Measurements from ENCODE around the gene IGFBP4.

Gene IGFBP4

GRCh38 chr17:40443988-40444899 lies 994 bp downstream of the IGFBP4 start:
- no peak for TF ChIP-seq ZNF274 (IDR thresholded peaks at IDR 0.05; ENCODE audit: low read depth, low read length)
- peak overlapping the region; percentile 9; the same call in 1 of the 2 replicates for H3K4me3 ChIP-seq (ENCODE audit: low read length)

- no peak overlapping the region for H3K4me3 ChIP-seq (ENCODE audit: low read length)
- no peak for TF ChIP-seq ZNF274 (IDR thresholded peaks at IDR 0.05; ENCODE audit: low read depth, low read length)
These were observed 2.7 kb downstream of the IGFBP4 start for GRCh38 chr17:40445751-40446468.

- TF ChIP-seq ZNF274 (IDR thresholded peaks at IDR 0.05; ENCODE audit: low read depth, low read length) = no peak
- H3K4me3 ChIP-seq (ENCODE audit: low read length) = no peak overlapping the region
These were observed 3.9 kb downstream of the IGFBP4 start for GRCh38 chr17:40447148-40447644.

- H3K4me3 ChIP-seq (ENCODE audit: low read length) = no peak overlapping the region
- no peak for TF ChIP-seq ZNF274 (IDR thresholded peaks at IDR 0.05; ENCODE audit: low read depth, low read length)
These were observed 4.6 kb downstream of the IGFBP4 start for GRCh38 chr17:40447806-40448205.

GRCh38 chr17:40448213-40448638 lies 5.0 kb downstream of the IGFBP4 start:
- H3K4me3 ChIP-seq (ENCODE audit: low read length) = no peak overlapping the region
- no peak for TF ChIP-seq ZNF274 (IDR thresholded peaks at IDR 0.05; ENCODE audit: low read depth, low read length)

- TF ChIP-seq ZNF274 (IDR thresholded peaks at IDR 0.05; ENCODE audit: low read depth, low read length) = no peak
- H3K4me3 ChIP-seq (ENCODE audit: low read length) = no peak overlapping the region
These were observed 5.5 kb downstream of the IGFBP4 start for GRCh38 chr17:40448639-40449261.

GRCh38 chr17:40450175-40450574 lies 6.9 kb downstream of the IGFBP4 start:
- no peak overlapping the region for H3K4me3 ChIP-seq (ENCODE audit: low read length)
- TF ChIP-seq ZNF274 (IDR thresholded peaks at IDR 0.05; ENCODE audit: low read depth, low read length) = no peak

- TF ChIP-seq ZNF274 (IDR thresholded peaks at IDR 0.05; ENCODE audit: low read depth, low read length) = no peak
- H3K4me3 ChIP-seq (ENCODE audit: low read length) = no peak overlapping the region
These were observed 8.2 kb downstream of the IGFBP4 start for GRCh38 chr17:40451420-40451819.

GRCh38 chr17:40452216-40452787 lies 9.1 kb downstream of the IGFBP4 start:
- no peak overlapping the region for H3K4me3 ChIP-seq (ENCODE audit: low read length)
- no peak for TF ChIP-seq ZNF274 (IDR thresholded peaks at IDR 0.05; ENCODE audit: low read depth, low read length)

GRCh38 chr17:40452921-40453378 lies 9.7 kb downstream of the IGFBP4 start:
- no peak for TF ChIP-seq ZNF274 (IDR thresholded peaks at IDR 0.05; ENCODE audit: low read depth, low read length)
- H3K4me3 ChIP-seq (ENCODE audit: low read length) = no peak overlapping the region

GRCh38 chr17:40453881-40454612 lies 10.8 kb downstream of the IGFBP4 start:
- no peak overlapping the region for H3K4me3 ChIP-seq (ENCODE audit: low read length)
- no peak for TF ChIP-seq ZNF274 (IDR thresholded peaks at IDR 0.05; ENCODE audit: low read depth, low read length)

GRCh38 chr17:40454613-40454995 lies 11.4 kb downstream of the IGFBP4 start:
- TF ChIP-seq ZNF274 (IDR thresholded peaks at IDR 0.05; ENCODE audit: low read depth, low read length) = no peak
- no peak overlapping the region for H3K4me3 ChIP-seq (ENCODE audit: low read length)

- H3K4me3 ChIP-seq (ENCODE audit: low read length) = no peak overlapping the region
- TF ChIP-seq ZNF274 (IDR thresholded peaks at IDR 0.05; ENCODE audit: low read depth, low read length) = no peak
These were observed 13.2 kb downstream of the IGFBP4 start for GRCh38 chr17:40456396-40456951.

Measured in GM08714 (cell line).